Stimulated activated CD4-positive, alpha-beta T cell treated with anti-CD3 and anti-CD28 coated beads, Interleukin-2, amount 100 ng/mL, for 48 hours (primary cell): Measurements from ENCODE around the gene PLXNA2.

Experiments used
- DNase-seq, 2 donors: peaks; one replicate each; pipeline ENCODE4 v3.0.0-alpha.2; 2020

Gene PLXNA2

GRCh38 chr1:208036106-208036808 is 207.9 kb downstream of the PLXNA2 start:
- DNase-seq = no peak

GRCh38 chr1:208034135-208034534 is 210.0 kb downstream of the PLXNA2 start:
- DNase-seq = no peak

- DNase-seq = no peak
These were observed 210.9 kb downstream of the PLXNA2 start for GRCh38 chr1:208033236-208033635.

- no peak for DNase-seq
These were observed 212.3 kb downstream of the PLXNA2 start for GRCh38 chr1:208031932-208032320.

GRCh38 chr1:208031316-208031931 is 212.8 kb downstream of the PLXNA2 start:
- DNase-seq = no peak

GRCh38 chr1:208030288-208031091 is 213.7 kb downstream of the PLXNA2 start:
- no peak for DNase-seq

GRCh38 chr1:208029381-208030287 is 214.6 kb downstream of the PLXNA2 start:
- no peak for DNase-seq

- no peak for DNase-seq
These were observed 215.7 kb downstream of the PLXNA2 start for GRCh38 chr1:208028526-208028925.

GRCh38 chr1:208027861-208028260 is 216.3 kb downstream of the PLXNA2 start:
- DNase-seq = no peak

- no peak for DNase-seq
These were observed 217.2 kb downstream of the PLXNA2 start for GRCh38 chr1:208026880-208027438.

GRCh38 chr1:208025031-208025430 is 219.2 kb downstream of the PLXNA2 start:
- no peak for DNase-seq

GRCh38 chr1:208024406-208024805 is 219.8 kb downstream of the PLXNA2 start:
- DNase-seq = no peak

GRCh38 chr1:208019257-208019656 is 224.9 kb downstream of the PLXNA2 start:
- no peak for DNase-seq

- no peak for DNase-seq
These were observed 228.9 kb downstream of the PLXNA2 start for GRCh38 chr1:208015255-208015654.

GRCh38 chr1:208013210-208013609 is 231.0 kb downstream of the PLXNA2 start:
- no peak for DNase-seq

GRCh38 chr1:208012721-208013120 is 231.5 kb downstream of the PLXNA2 start:
- no peak for DNase-seq

- DNase-seq = no peak
These were observed 233.6 kb downstream of the PLXNA2 start for GRCh38 chr1:208010487-208011071.

GRCh38 chr1:208009706-208010444 is 234.3 kb downstream of the PLXNA2 start:
- no peak for DNase-seq

- DNase-seq = no peak
These were observed 234.9 kb downstream of the PLXNA2 start for GRCh38 chr1:208009303-208009702.

GRCh38 chr1:208008534-208008933 is 235.7 kb downstream of the PLXNA2 start:
- no peak for DNase-seq

GRCh38 chr1:208007938-208008342 is 236.2 kb downstream of the PLXNA2 start:
- DNase-seq = no peak
